Measurements from ENCODE around the gene CRHR1.

The CRHR1 gene

GRCh38 chr17:45818699-45819098 lies 34.6 kb downstream of the CRHR1 start:
- no peak for DNase-seq (ENCODE audit: low read depth)
- no peak for TF ChIP-seq CTCF (IDR thresholded peaks at IDR 0.05; ENCODE audit: low read depth, low read length, missing control alignments)

GRCh38 chr17:45819632-45820031 lies 35.5 kb downstream of the CRHR1 start:
- no peak for DNase-seq (ENCODE audit: low read depth)
- no peak overlapping the region for H3K4me3 ChIP-seq (ENCODE audit: low read depth, low read length)
- no peak for TF ChIP-seq CTCF (IDR thresholded peaks at IDR 0.05; ENCODE audit: low read depth, low read length, missing control alignments)

More at GRCh38 chr17:45818699-45819098, 34.6 kb downstream of the CRHR1 start:
- no peak overlapping the region for H3K4me3 ChIP-seq (ENCODE audit: low read depth, low read length)

GRCh38 chr17:45820052-45820780 lies 36.1 kb downstream of the CRHR1 start:
- TF ChIP-seq CTCF (IDR thresholded peaks at IDR 0.05; ENCODE audit: low read depth, low read length, missing control alignments) = no peak
- no peak overlapping the region for H3K4me3 ChIP-seq (ENCODE audit: low read depth, low read length)
- no peak for DNase-seq (ENCODE audit: low read depth)

- no peak overlapping the region for H3K4me3 ChIP-seq (ENCODE audit: low read depth, low read length)
- no peak for DNase-seq (ENCODE audit: low read depth)
- no peak for TF ChIP-seq CTCF (IDR thresholded peaks at IDR 0.05; ENCODE audit: low read depth, low read length, missing control alignments)
These were observed 37.0 kb downstream of the CRHR1 start for GRCh38 chr17:45821147-45821546.

GRCh38 chr17:45823598-45823997 lies 39.5 kb downstream of the CRHR1 start:
- DNase-seq (ENCODE audit: low read depth) = no peak
- no peak for TF ChIP-seq CTCF (IDR thresholded peaks at IDR 0.05; ENCODE audit: low read depth, low read length, missing control alignments)
- H3K4me3 ChIP-seq (ENCODE audit: low read depth, low read length) = no peak overlapping the region

- no peak for TF ChIP-seq CTCF (IDR thresholded peaks at IDR 0.05; ENCODE audit: low read depth, low read length, missing control alignments)
- DNase-seq (ENCODE audit: low read depth) = no peak
- H3K4me3 ChIP-seq (ENCODE audit: low read depth, low read length) = no peak overlapping the region
These were observed 40.4 kb downstream of the CRHR1 start for GRCh38 chr17:45824475-45824874.

GRCh38 chr17:45824901-45825492 lies 40.9 kb downstream of the CRHR1 start:
- TF ChIP-seq CTCF (IDR thresholded peaks at IDR 0.05; ENCODE audit: low read depth, low read length, missing control alignments) = no peak
- no peak for DNase-seq (ENCODE audit: low read depth)
- H3K4me3 ChIP-seq (ENCODE audit: low read depth, low read length) = no peak overlapping the region

Data from GM12864 (cell line).